T-helper 2 cell treated with Interferon-gamma antibody and Interleukin-4, amounts not matched to agents 5 μg/mL and 100 μg/mL, for 36 hours (primary cell): ENCODE measurements around the gene CD81.
A peak's percentile ranks its signal among the peaks of the same experiment; 100 is the strongest.

ENCODE experiments used
- DNase-seq: peaks from one replicate; pipeline ENCODE4 v3.0.0; 2021; ENCODE audit warnings: low spot score
- H3K27ac Mint-ChIP-seq: one replicate; pipeline ENCODE4 v1.8.0; 2021; ENCODE audit warnings: mild to moderate bottlenecking, mixed read lengths
- H3K27me3 Mint-ChIP-seq: one replicate; pipeline ENCODE4 v1.8.0; 2021; ENCODE audit warnings: low read depth, mixed read lengths
- H3K36me3 Mint-ChIP-seq: one replicate; pipeline ENCODE4 v1.8.0; 2021; ENCODE audit warnings: low read depth, mixed read lengths
- H3K4me1 Mint-ChIP-seq: one replicate; pipeline ENCODE4 v1.8.0; 2021; ENCODE audit warnings: low read depth, mixed read lengths
- H3K4me3 Mint-ChIP-seq: one replicate; pipeline ENCODE4 v1.8.0; 2022; ENCODE audit warnings: mild to moderate bottlenecking, moderate library complexity, mixed read lengths
- H3K9me3 Mint-ChIP-seq: one replicate; pipeline ENCODE4 v1.8.0; 2021; ENCODE audit warnings: mixed read lengths

CD81 gene

GRCh38 chr11:2386591-2386990 lies 9.5 kb downstream of the CD81 start:
- Mint-ChIP-seq H3K4me1 (peaks cover 23% of the 10 kb centered on the region), H3K27me3 (no peaks in the 10 kb centered on the region), H3K36me3 (peaks cover 5% of the 10 kb centered on the region), H3K4me3 (no peak overlapping the region), H3K9me3 (no peaks in the 10 kb centered on the region), H3K27ac (no peak overlapping the region)
- no peak for DNase-seq

DNA sequence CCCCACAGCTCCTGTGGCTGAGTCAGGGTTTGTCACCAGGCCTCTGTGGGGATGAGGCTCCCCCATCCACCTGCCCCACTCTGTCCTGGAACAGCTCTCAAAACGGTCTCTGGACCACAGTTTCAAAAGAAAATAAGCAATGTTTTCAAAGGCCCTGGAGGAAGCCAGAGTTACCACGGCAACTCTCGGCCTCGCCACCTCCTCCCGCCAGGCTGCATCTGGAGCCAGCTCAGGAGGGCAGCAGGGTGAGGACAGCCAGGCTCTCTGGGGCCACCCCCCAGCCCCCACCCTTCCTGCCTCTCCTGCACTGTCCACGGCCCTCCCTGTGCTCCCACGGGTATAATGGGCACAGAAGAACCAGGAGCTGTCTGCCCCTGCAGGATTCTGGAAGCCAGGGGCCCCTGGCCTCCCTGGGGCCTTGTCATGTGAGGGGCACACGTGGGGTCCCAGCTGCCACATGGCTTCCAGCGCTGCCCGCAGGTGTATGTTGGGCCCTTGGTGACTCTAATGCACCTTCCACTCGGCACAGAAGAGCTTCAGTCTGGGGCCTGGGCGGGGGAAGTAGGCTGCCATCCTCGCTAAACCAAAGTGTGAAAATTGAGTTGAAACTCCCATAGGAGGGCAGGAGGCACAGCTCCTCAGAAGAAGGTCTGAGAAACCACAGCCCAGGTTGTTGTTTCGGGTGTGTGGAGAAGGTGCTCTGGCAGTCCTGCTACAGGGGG lies 10.3 kb downstream of the CD81 start:
- H3K4me1 Mint-ChIP-seq: peaks cover 23% of the 10 kb centered on the region
- H3K27me3 Mint-ChIP-seq: no peaks in the 10 kb centered on the region
- no peak overlapping the region for H3K4me3 Mint-ChIP-seq
- peaks cover 5% of the 10 kb centered on the region for H3K36me3 Mint-ChIP-seq
- no peaks in the 10 kb centered on the region for H3K9me3 Mint-ChIP-seq
- H3K27ac Mint-ChIP-seq: peak overlapping the region; percentile 49
- no peak for DNase-seq

DNA sequence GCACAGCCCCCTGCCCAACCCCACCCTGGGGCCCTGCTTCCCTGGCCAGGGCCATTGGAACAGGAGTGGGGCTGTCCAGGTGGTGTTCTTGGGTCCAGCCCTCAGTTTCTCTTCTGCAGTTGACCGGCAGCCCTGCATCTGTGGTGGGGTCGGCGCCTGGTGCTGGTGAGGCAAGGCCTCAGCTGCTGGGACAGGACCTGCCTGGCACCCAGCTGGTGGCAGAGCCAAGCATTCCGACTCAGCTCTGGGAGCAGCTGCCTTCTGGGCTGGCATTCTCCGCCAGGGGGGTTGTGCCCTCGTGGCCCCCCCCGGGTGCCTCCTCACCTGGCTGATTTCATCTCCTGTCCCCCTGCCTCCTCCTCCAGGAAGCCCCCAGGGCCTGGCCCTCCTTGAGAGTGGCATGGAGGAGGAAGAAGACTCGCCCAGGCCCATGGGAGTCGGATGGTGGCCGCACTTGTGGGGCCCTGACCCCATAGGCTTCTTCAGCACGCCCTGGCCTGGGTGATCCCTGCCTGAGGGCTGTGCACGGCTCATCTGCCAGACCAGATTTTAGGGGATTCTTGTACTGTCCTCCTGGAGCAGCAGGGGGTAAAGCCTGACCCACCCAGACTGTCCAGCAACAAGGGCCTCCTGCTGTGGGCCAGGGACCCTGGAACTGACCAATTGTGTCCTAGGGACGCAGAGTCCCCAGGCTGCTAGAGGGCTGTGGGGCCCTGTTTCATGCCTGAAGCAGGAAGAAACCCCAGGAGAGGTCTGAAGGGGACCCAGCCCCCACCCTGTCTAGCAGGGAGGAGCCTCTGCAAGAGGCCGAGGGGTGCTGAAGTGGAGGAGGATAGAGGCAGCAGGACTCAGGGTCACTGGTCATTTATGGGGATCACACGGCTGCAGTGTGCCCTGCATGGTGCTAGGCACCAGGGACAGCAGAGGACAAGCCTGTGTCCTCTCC lies 11.6 kb downstream of the CD81 start:
- H3K36me3 Mint-ChIP-seq: peaks cover 5% of the 10 kb centered on the region
- no peaks in the 10 kb centered on the region for H3K27me3 Mint-ChIP-seq
- peak overlapping the region; percentile 68 for H3K27ac Mint-ChIP-seq
- peaks cover 20% of the 10 kb centered on the region for H3K4me1 Mint-ChIP-seq
- H3K4me3 Mint-ChIP-seq: no peak overlapping the region
- no peaks in the 10 kb centered on the region for H3K9me3 Mint-ChIP-seq
- DNase-seq: no peak

GRCh38 chr11:2389377-2390026 lies 12.4 kb downstream of the CD81 start:
- DNase-seq: no peak
- H3K4me1 Mint-ChIP-seq: peaks cover 16% of the 10 kb centered on the region
- no peak overlapping the region for H3K4me3 Mint-ChIP-seq
- H3K27ac Mint-ChIP-seq: peak overlapping the region; percentile 68
- H3K27me3 Mint-ChIP-seq: no peaks in the 10 kb centered on the region
- H3K9me3 Mint-ChIP-seq: no peaks in the 10 kb centered on the region
- peaks cover 5% of the 10 kb centered on the region for H3K36me3 Mint-ChIP-seq

GRCh38 chr11:2390091-2390724 lies 13.1 kb downstream of the CD81 start:
- Mint-ChIP-seq H3K36me3 (peaks cover 5% of the 10 kb centered on the region), H3K4me3 (no peak overlapping the region), H3K27ac (peak overlapping the region; percentile 63), H3K9me3 (no peaks in the 10 kb centered on the region), H3K4me1 (peaks cover 12% of the 10 kb centered on the region), H3K27me3 (no peaks in the 10 kb centered on the region)
- DNase-seq: no peak

GRCh38 chr11:2390725-2391151 lies 13.6 kb downstream of the CD81 start:
- H3K4me3 Mint-ChIP-seq: no peak overlapping the region
- no peak for DNase-seq
- no peak overlapping the region for H3K27ac Mint-ChIP-seq
- H3K27me3 Mint-ChIP-seq: no peaks in the 10 kb centered on the region
- H3K36me3 Mint-ChIP-seq: peaks cover 4% of the 10 kb centered on the region
- no peaks in the 10 kb centered on the region for H3K9me3 Mint-ChIP-seq
- H3K4me1 Mint-ChIP-seq: peaks cover 9% of the 10 kb centered on the region

GRCh38 chr11:2391181-2391975 lies 14.3 kb downstream of the CD81 start:
- DNase-seq: no peak
- no peaks in the 10 kb centered on the region for H3K9me3 Mint-ChIP-seq
- H3K27me3 Mint-ChIP-seq: no peaks in the 10 kb centered on the region
- no peak overlapping the region for H3K27ac Mint-ChIP-seq
- H3K36me3 Mint-ChIP-seq: no peaks in the 10 kb centered on the region
- H3K4me1 Mint-ChIP-seq: peaks cover 5% of the 10 kb centered on the region
- H3K4me3 Mint-ChIP-seq: no peak overlapping the region

DNA sequence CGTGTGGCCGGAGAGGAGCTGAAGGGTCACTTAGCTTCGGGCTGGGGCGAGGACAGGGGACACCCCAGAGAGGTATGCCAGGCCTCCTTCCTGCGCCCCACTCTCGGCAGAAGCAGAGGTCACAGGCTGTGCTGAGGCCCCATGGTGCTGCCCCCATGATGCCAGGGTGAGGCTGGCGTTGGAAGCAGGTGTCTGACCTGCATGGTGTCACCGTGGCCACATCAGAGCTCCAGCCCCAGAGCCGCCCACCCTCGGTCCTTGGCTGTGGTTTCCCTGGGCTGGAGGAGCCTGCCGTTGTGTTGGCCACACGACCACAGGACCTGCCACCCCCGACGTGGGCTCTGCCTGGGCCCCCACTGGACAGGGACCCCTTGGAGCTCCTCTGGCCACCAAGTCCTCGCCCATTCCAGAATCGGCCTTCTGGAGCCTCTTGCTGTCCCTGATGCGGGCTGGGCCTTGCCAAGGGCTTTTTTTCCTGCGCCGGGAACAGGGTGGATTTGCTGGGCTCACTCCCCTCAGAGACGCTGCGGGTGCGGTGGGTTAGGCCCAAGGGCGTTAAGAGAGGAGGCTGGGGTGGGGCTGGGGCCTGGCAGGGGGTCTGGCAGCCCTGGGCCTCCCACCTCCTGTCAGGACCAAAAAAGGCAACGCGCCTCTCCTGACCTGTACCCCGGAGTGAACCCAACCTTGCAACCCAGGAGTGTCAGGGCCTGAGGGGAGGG lies 15.3 kb downstream of the CD81 start:
- Mint-ChIP-seq H3K36me3 (peaks cover 5% of the 10 kb centered on the region), H3K4me1 (peaks cover 5% of the 10 kb centered on the region), H3K4me3 (no peak overlapping the region), H3K27me3 (no peaks in the 10 kb centered on the region), H3K9me3 (no peaks in the 10 kb centered on the region), H3K27ac (no peak overlapping the region)
- no peak for DNase-seq

DNA sequence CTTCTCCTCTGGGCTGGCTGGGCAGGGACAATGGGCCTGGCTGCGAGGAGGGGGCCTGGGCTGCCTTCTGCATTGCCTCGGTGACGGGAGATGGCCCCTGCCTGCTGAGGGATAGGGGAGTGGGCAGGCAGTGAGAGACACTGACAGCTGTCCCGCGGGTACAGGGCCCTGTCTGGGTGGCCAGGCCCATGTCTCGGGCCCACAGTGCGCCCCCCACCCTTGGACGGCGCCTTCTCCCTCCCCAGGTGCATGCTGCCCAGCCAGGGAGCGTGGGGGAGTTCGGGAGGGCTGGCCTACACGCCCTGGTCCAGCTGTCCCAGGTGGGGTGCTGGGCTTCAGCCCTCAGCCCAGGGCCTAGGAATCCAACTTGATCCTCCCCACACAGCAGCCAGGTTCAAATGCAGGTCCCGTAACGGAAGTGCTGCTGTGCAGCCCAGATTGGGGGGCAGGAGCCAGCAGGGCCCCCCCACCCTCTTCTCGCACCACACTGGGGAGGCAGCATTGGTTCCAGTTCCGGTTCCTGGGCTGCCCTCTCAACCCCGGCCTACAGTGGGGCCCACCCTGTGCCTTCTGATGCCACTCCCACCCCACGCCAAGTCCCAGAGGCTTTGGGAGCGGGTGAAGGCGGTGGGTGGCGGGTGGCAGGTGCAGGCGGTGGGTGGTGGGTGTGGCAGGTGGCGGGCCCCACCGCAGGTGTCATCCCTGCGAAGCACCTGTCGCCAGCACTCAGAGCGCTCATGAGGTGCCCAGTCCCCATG lies 16.2 kb downstream of the CD81 start:
- no peaks in the 10 kb centered on the region for H3K9me3 Mint-ChIP-seq
- peaks cover 5% of the 10 kb centered on the region for H3K4me1 Mint-ChIP-seq
- DNase-seq: no peak
- H3K4me3 Mint-ChIP-seq: no peak overlapping the region
- peaks cover 9% of the 10 kb centered on the region for H3K36me3 Mint-ChIP-seq
- no peaks in the 10 kb centered on the region for H3K27me3 Mint-ChIP-seq
- no peak overlapping the region for H3K27ac Mint-ChIP-seq

- Mint-ChIP-seq H3K27me3 (no peaks in the 10 kb centered on the region), H3K9me3 (no peaks in the 10 kb centered on the region), H3K27ac (no peak overlapping the region), H3K4me3 (no peak overlapping the region), H3K4me1 (peaks cover 7% of the 10 kb centered on the region), H3K36me3 (peaks cover 9% of the 10 kb centered on the region)
- DNase-seq: no peak
Measured at GRCh38 chr11:2393941-2394817, 17.1 kb downstream of the CD81 start.

DNA sequence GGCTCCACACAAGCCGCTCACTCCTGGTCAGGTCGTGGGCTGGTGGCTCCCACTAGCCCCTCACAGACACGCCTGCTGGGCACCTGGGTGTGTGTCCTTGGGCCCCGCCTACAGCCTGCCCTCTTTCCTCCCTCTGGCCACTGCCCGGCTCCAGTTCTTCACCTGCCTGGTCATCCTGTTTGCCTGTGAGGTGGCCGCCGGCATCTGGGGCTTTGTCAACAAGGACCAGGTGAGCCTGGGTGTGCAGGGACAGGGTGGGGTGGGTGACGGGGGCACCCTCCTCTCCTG lies 17.7 kb downstream of the CD81 start:
- Mint-ChIP-seq H3K36me3 (peaks cover 9% of the 10 kb centered on the region), H3K9me3 (no peaks in the 10 kb centered on the region), H3K27me3 (no peaks in the 10 kb centered on the region), H3K4me1 (peaks cover 5% of the 10 kb centered on the region), H3K4me3 (no peak overlapping the region), H3K27ac (no peak overlapping the region)
- no peak for DNase-seq
